Hindlimb muscle (tissue), 1 donor: Measurements from ENCODE around the gene FBXL20. TPM values are rescaled to one million over a fixed set of nuclear protein-coding genes. Genes with fewer than 3 reads are reported as not detected.
A peak's percentile ranks its signal among the peaks of the same experiment; 100 is the strongest.
"Not testable (repeated sequence)": the region's sequence is repeated elsewhere in the genome, so short reads cannot be mapped to it uniquely, and the experiment has no call there.

ENCODE experiments used
- DNase-seq: peaks from one replicate; pipeline ENCODE4 v3.0.0-alpha.2; 2013
- polyA plus RNA-seq: library from polyadenylated mRNA; unstranded; fragments of 120-200 nt; gene quantifications from one replicate; pipeline ENCODE4 v1.2.1, GENCODE V29; 2013; ENCODE audit not compliant: insufficient read length

Gene FBXL20
- 7.5 TPM for polyA plus RNA-seq

- peak; percentile 95 for DNase-seq
These were observed at the start of gene FBXL20 for GRCh38 chr17:39401412-39402243. FBXL20 (minus strand) TSS chr17:39401626; CDS start chr17:39401402, 224 bp downstream.

- DNase-seq: peak; percentile 98
These were observed 49.6 kb upstream of the FBXL20 start, which contains the start of gene MED1 for GRCh38 chr17:39450847-39451581. MED1 (minus strand) TSS chr17:39451263; CDS start chr17:39451062, 201 bp downstream.

GRCh38 chr17:39450051-39450450, 48.6 kb upstream of the FBXL20 start:
- no peak for DNase-seq

GRCh38 chr17:39447561-39447960, 46.1 kb upstream of the FBXL20 start:
- DNase-seq: no peak

GRCh38 chr17:39443326-39443725, 41.9 kb upstream of the FBXL20 start:
- DNase-seq: no peak

GRCh38 chr17:39439868-39440267, 38.4 kb upstream of the FBXL20 start:
- not testable (repeated sequence) for DNase-seq

- DNase-seq: no peak
These were observed 28.2 kb upstream of the FBXL20 start for GRCh38 chr17:39429600-39429999.

DNA sequence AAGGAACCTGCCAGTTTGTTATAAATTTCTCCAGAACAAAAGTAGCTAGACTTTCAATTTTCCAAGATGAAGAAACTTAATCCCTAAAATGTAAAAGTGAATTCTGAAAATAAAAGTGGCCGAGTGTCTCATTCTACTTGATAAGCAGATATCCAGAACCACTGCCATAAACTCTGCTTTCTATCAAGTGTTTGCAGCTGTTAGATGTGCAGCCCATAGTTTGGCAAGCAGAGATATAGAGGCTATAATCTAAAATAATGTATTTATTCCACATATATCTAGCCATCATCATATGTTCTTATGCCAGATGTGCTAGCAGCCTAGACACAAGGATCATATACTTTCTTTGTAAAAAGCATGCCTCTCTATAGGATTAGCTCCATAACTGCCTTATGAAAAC, 14.7 kb upstream of the FBXL20 start:
- no peak for DNase-seq

- no peak for DNase-seq
These were observed 8.9 kb upstream of the FBXL20 start for GRCh38 chr17:39410279-39410678.

DNA sequence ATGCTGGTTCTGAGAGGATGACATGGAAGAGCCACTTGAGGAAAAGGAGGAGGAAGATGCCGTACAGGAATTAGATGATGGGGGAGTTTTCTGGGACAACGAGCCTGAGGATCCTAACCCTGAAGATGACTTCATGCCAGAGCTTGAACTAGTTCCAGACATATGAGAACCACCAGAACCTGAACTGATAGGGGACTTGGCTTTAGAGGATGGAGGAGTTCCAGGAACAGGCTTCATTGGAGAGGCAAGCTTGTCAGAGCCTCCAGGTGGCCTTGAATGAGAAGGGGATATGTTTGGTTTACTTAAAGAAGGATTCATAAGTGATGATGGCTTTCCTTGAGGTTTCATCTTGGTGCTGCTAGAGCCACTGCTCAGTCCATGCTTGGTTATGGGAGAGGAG, 6.9 kb upstream of the FBXL20 start:
- DNase-seq: no peak

GRCh38 chr17:39406951-39407350, 5.5 kb upstream of the FBXL20 start:
- no peak for DNase-seq

DNA sequence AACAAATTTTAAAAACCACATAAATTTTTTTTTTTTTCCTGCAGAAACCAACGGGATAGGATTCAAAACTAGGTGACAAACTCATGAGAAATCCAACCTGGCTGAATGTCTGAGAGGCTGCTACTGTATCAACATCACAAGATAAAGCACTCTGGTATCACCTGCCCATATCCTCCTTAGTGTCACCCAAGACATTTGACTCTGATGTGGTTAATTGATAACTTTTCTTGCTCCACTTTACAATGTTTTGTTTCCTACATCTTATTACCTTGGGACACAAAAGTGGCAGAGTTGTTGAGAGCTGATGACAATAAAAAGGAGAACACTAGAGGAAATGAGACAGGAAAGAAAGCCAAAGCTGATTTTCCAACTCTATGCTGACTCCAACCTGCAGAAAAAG, 4.0 kb upstream of the FBXL20 start:
- no peak for DNase-seq

DNA sequence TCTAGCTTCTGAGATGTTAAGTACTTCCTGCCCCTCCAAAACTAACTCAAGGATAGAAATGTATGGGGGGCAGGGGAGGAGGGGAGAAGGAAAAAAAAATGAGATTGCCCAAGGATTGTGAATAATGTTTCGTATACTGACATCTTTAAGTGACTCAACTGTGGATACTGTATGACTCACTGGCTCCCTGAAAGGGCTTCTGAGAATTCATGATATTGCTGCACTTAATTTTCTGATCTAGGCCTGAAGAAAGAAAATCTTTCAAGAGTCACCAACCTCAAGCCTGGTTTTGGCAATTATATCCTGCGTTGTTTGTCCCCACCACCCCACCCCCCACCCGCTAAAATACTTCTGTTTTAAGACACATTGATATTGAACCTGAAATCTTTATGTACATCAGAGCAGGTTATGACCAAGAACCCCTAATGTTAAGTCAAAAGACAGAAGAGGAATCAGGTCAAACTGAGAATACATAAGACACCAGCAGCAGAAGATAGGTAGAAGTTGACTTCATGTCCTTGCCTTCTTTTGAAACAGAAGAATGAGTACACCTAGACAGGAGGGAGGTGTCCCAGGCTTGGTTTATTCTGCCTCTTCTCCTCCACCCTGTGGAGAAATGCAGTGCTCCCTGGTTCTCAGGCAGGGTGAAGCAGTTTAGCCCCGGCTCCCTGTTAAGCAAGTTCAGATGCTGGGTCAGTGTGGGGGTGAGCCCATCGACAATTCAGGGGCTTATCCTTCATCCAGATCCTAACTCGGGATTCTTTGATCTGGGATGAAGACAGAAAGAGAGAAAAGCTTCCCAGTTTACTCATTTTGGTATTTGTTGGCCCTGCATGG, 3.3 kb upstream of the FBXL20 start:
- DNase-seq: no peak

DNA sequence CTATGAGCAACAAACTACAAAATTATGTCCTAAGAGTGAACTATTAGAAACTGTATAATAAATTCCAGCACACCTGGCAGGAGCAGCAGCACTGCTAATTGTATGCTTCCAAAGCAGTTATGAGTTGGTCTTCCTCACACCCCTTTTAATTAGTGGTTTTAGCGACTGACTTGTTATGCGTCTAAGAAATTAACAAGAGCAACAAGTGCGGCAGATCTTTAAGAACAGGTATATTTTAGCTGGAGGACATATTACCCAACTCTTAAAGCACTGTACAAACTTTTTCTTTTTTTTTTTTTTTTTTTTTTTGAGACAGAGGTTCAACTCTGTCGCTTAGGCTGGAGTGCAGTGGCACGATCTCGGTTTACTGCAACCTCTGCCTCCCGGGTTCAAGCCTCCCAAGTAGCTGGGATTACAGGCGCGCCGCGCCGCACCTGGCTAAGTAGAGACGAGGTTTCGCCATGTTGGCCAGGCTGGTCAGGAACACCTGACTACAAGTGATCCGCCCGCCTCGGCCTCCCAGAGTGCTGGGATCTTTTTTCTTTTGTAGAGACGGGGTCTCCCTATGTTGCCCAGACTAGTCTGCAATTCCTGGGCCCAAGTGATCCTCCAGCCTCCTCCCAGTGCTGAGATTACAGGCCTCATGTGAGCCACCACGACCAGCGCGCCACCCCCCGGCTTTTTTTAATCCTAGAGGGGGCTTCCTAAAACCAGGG, 1.6 kb upstream of the FBXL20 start:
- DNase-seq: no peak

- DNase-seq: peak; percentile 95
These were observed 941 bp upstream of the FBXL20 start for GRCh38 chr17:39402244-39402889.

DNA sequence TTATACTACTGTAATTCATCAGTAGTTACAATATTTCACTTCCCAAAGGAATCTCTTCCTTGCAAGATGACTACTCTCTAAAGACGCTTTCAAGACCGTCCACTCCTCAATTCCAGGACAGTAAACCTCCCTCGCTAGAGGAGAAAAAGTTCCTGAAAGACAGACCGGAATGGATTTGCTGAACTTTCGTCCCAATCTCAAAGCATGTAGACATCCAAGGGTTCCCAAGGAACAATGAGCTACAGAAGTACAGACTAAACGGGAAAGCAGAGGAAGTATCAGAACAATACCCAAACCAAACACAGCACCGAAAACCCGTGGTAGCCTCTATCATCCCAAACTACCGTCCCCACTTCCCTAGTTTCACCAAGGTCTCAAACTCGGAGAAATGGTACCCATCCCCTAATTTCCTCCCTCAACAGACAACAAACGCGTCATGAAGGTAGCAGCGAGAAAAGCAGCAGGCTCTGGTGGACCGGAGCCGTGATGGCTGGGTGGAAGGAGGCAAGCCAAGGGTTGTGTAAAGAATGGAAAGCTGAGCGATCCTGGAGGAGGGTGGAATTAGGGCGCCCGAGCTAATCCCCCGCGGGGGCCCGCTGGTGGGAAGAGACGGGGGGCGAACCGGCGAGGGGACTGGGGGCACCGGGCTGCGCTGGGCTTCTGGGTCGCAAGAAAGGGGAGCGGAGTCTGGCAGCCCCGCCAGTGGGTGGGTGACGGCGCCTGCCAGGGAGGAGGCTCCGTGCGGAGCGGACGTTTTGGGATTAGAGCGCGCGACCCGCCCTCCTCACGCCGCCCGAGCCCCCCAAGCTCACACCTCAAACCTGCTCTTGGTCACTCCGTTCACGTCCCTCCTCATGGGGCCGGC, 647 bp downstream of the FBXL20 start:
- DNase-seq: no peak

DNA sequence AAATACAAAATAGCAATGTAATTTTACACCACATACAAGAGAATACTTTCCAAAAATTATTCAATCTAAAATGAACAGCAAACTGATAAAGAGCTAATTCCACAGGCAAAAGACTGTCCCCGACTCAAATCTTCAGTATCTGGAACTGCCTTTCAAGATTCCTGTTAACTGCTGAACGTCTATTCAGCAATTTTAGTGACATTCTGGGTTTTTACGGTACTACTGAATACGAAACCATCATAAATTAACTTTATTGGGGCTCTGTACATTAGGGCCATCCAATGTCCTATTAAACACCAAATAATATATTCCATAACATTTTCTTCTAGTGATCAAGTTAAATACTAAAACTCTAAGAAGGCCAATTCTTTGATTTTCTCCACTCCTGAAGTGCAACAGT, 1.6 kb downstream of the FBXL20 start:
- no peak for DNase-seq

DNA sequence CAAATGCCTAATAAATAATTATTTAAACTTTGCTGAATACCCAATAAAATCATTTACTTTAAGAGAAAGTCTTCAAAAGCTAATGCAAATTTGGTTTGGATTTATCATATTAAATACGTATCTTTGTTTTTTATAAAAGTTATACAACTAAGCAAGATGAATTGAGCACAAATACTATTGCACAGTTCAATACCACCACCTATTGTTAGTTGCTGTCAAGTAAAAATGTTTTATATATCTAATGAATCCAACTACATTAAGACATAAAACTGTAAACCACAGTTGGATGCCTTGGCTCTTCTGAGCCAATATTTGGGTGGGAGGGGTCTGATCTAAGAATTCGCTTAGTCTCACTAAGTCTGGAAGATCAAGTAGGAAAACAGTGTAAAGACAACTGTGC, 7.7 kb downstream of the FBXL20 start:
- DNase-seq: peak; percentile 21

DNA sequence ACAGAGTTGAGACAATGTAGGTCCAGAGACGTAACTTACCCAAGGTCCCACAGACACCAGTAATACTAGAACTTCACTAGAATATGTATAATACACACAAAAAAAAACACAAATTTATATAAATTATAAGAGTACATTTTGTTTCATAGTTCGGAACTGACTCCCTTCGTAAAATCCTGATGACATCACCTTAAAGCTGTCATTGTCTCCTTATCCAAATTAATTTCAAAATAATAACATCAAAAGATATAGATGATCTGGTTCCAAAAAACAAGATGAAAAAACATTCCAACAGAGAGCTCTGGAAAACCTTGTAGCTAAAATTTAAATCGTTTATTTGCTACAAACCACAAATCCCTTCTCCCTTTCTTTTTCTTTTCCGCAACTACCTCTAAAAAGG, 10.0 kb downstream of the FBXL20 start:
- no peak for DNase-seq

- no peak for DNase-seq
These were observed 16.4 kb downstream of the FBXL20 start for GRCh38 chr17:39385040-39385439.

DNA sequence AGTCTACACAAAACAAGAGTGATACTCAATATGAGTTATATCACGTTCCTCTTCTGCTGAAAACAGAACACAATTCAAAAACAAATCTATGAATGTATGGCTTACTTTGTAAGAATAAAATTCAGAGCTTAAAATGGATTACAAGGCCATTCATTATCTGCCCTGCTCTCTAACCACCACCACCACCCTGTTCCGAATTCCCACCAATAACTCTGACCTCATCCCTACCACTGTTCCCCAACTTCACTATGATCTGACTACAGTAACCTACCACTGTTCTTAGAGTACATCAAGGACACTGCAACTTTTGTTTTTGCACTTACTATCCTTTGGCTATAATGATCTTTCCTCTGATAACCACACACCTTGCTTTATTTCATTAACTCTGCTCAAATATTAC, 21.3 kb downstream of the FBXL20 start:
- no peak for DNase-seq
